H9 (cell line): Measurements from ENCODE around the gene EPHB6. TPM values are rescaled to one million over a fixed set of nuclear protein-coding genes. Genes with fewer than 3 reads are reported as not detected.

Source experiments
- DNase-seq: peaks from one replicate; pipeline ENCODE4 v3.0.0-alpha.2; 2017
- H2AFZ ChIP-seq: one replicate; pipeline ENCODE4 v1.6.1; 2013; ENCODE audit warnings: mild to moderate bottlenecking, low read length, control low read depth, moderate library complexity
- H2AK5ac ChIP-seq: 2 replicates; pipeline ENCODE4 v1.6.1; 2013; ENCODE audit warnings: low read length, control low read depth, mixed read lengths; ENCODE audit not compliant: insufficient read length
- H2BK120ac ChIP-seq: one replicate; pipeline ENCODE4 v1.6.1; 2013; ENCODE audit warnings: low read depth, mild to moderate bottlenecking, low read length, control low read depth, inconsistent platforms; ENCODE audit not compliant: poor library complexity, severe bottlenecking
- H2BK12ac ChIP-seq: 2 replicates; pipeline ENCODE4 v1.6.1; 2013; ENCODE audit warnings: low read length, control low read depth, mixed read lengths, low read depth; ENCODE audit not compliant: insufficient read length
- H2BK15ac ChIP-seq: 2 replicates; pipeline ENCODE4 v1.6.1; 2013; ENCODE audit warnings: low read depth, low read length, control low read depth
- H2BK20ac ChIP-seq: one replicate; pipeline ENCODE4 v1.6.1; 2013; ENCODE audit warnings: low read depth, mild to moderate bottlenecking, low read length, control low read depth, inconsistent platforms; ENCODE audit not compliant: poor library complexity, severe bottlenecking
- H2BK5ac ChIP-seq: 2 replicates; pipeline ENCODE4 v1.6.1; 2013; ENCODE audit warnings: low read length, control low read depth, mixed read lengths; ENCODE audit not compliant: insufficient read length
- H3K14ac ChIP-seq: 2 replicates; pipeline ENCODE4 v1.6.1; 2013; ENCODE audit warnings: low read length, control low read depth; ENCODE audit not compliant: insufficient read depth
- H3K18ac ChIP-seq: 2 replicates; pipeline ENCODE4 v1.6.1; 2013; ENCODE audit warnings: low read depth, mild to moderate bottlenecking, mixed read lengths, low read length, control low read depth; ENCODE audit not compliant: insufficient read length
- H3K23ac ChIP-seq: 2 replicates; pipeline ENCODE4 v1.6.1; 2013; ENCODE audit warnings: low read length, control low read depth, mixed read lengths, low read depth; ENCODE audit not compliant: insufficient read length
- H3K23me2 ChIP-seq: 2 replicates; pipeline ENCODE4 v1.6.1; 2013; ENCODE audit warnings: low read depth, mild to moderate bottlenecking, mixed read lengths, low read length, control low read depth; ENCODE audit not compliant: insufficient read length, poor library complexity, severe bottlenecking
- H3K27ac ChIP-seq: 2 replicates; pipeline ENCODE4 v1.5.1; 2013; ENCODE audit warnings: low read length, control low read depth, mixed read lengths, low read depth; ENCODE audit not compliant: insufficient read length
- H3K27me3 ChIP-seq: 2 replicates; pipeline ENCODE4 v1.6.1; 2013; ENCODE audit warnings: low read length, control low read depth, inconsistent platforms; ENCODE audit not compliant: insufficient read depth
- H3K4ac ChIP-seq: 2 replicates; pipeline ENCODE4 v1.6.1; 2013; ENCODE audit warnings: low read depth, mild to moderate bottlenecking, control low read depth, inconsistent platforms, low read length, moderate library complexity
- H3K4me1 ChIP-seq: 2 replicates; pipeline ENCODE4 v1.6.1; 2013; ENCODE audit warnings: low read length, control low read depth, inconsistent platforms; ENCODE audit not compliant: insufficient read depth
- H3K4me2 ChIP-seq: 2 replicates; pipeline ENCODE4 v1.6.1; 2013; ENCODE audit warnings: low read length, control low read depth, mixed read lengths; ENCODE audit not compliant: insufficient read length, insufficient read depth
- H3K56ac ChIP-seq: 2 replicates; pipeline ENCODE4 v1.6.1; 2013; ENCODE audit warnings: low read depth, mild to moderate bottlenecking, mixed read lengths, low read length, control low read depth; ENCODE audit not compliant: insufficient read length
- H3K79me1 ChIP-seq: 2 replicates; pipeline ENCODE4 v1.6.1; 2013; ENCODE audit warnings: low read depth, mild to moderate bottlenecking, moderate library complexity, low read length, control low read depth, inconsistent platforms; ENCODE audit not compliant: insufficient read depth, poor library complexity, severe bottlenecking
- H3K79me2 ChIP-seq: 2 replicates; pipeline ENCODE4 v1.6.1; 2013; ENCODE audit warnings: low read length, control low read depth, inconsistent platforms; ENCODE audit not compliant: insufficient read depth
- H3K9ac ChIP-seq: 2 replicates; pipeline ENCODE4 v1.6.1; 2013; ENCODE audit warnings: low read length, control low read depth, mixed read lengths; ENCODE audit not compliant: insufficient read length; ENCODE audit errors: extremely low read depth
- H3K9me3 ChIP-seq: one replicate; pipeline ENCODE4 v1.6.1; 2013; ENCODE audit warnings: low read depth, low read length, inconsistent platforms; ENCODE audit not compliant: control insufficient read depth
- H3T11ph ChIP-seq: one replicate; pipeline ENCODE4 v1.6.1; 2013; ENCODE audit warnings: mild to moderate bottlenecking, low read length, control low read depth, inconsistent platforms
- H4K20me1 ChIP-seq: one replicate; pipeline ENCODE4 v1.6.1; 2013; ENCODE audit not compliant: control insufficient read depth, insufficient read length, insufficient read depth
- H4K5ac ChIP-seq: 2 replicates; pipeline ENCODE4 v1.6.1; 2013; ENCODE audit warnings: low read depth, mild to moderate bottlenecking, mixed read lengths, low read length, control low read depth; ENCODE audit not compliant: insufficient read length
- H4K8ac ChIP-seq: replicated peaks from 2 replicates; pipeline ENCODE4 v1.6.1; 2013; ENCODE audit warnings: low read length, control low read depth, mixed read lengths, low read depth; ENCODE audit not compliant: insufficient read length
- H4K91ac ChIP-seq: 2 replicates; pipeline ENCODE4 v1.6.1; 2013; ENCODE audit warnings: low read depth, mild to moderate bottlenecking, moderate library complexity, mixed read lengths, low read length, control low read depth; ENCODE audit not compliant: insufficient read length
- H3K27ac Mint-ChIP-seq, 3 experiments: 2 replicates in 2 of 3; 3 replicates in 1 of 3; pipeline ENCODE4 v1.8.0; 2020 to 2021; ENCODE audit warnings: mixed read lengths in 3 of 3, mild to moderate bottlenecking in 1 of 3, moderate library complexity in 1 of 3
- H3K27me3 Mint-ChIP-seq: 2 replicates; pipeline ENCODE4 v1.8.0; 2021; ENCODE audit warnings: low read depth, mild to moderate bottlenecking, moderate library complexity, mixed read lengths
- H3K36me3 Mint-ChIP-seq, 3 experiments: 2 replicates in 2 of 3; 3 replicates in 1 of 3; pipeline ENCODE4 v1.8.0; 2020 to 2021; ENCODE audit warnings: low read depth in 3 of 3, mixed read lengths in 3 of 3; ENCODE audit not compliant: insufficient read depth in 1 of 3
- H3K4me1 Mint-ChIP-seq, 2 experiments: 2 replicates each; pipeline ENCODE4 v1.8.0; 2020; ENCODE audit warnings: mixed read lengths in 2 of 2
- H3K4me3 Mint-ChIP-seq, 2 experiments: 2 replicates in 1 of 2; 3 replicates in 1 of 2; pipeline ENCODE4 v1.8.0; 2020 to 2021; ENCODE audit warnings: mild to moderate bottlenecking in 2 of 2, mixed read lengths in 2 of 2, moderate library complexity in 1 of 2
- H3K9me3 Mint-ChIP-seq, 2 experiments: 2 replicates in 1 of 2; 3 replicates in 1 of 2; pipeline ENCODE4 v1.8.0; 2020; ENCODE audit warnings: mild to moderate bottlenecking in 2 of 2, mixed read lengths in 2 of 2, moderate library complexity in 1 of 2
- WGBS: extraction: QIAGEN DNeasy Blood & Tissue Kit; methylation state at CpG from one replicate; pipeline ENCODE4 v1.1.7; 2013; ENCODE audit warnings: missing lambda C conversion rate, low lambda C conversion rate, mixed read lengths; ENCODE audit not compliant: insufficient read length; ENCODE audit errors: extremely low coverage; 5-methylcytosine and 5-hydroxymethylcytosine counted together
- total RNA-seq: library from RNA; stranded (reverse); gene quantifications from 2 replicates; pipeline ENCODE4 v1.2.1, GENCODE V29; 2021
- TF ChIP-seq, protein P1 (sequence below): fragments of 200-600 bp; sonication (generic); conservative IDR thresholded peaks from 3 replicates; pipeline ENCODE4 v1.8.0; 2021; ENCODE audit warnings: antibody characterized with exemption, mild to moderate bottlenecking

EPHB6 gene
- total RNA-seq, 1 experiment from 2014 or later: 9.7 TPM

DNA sequence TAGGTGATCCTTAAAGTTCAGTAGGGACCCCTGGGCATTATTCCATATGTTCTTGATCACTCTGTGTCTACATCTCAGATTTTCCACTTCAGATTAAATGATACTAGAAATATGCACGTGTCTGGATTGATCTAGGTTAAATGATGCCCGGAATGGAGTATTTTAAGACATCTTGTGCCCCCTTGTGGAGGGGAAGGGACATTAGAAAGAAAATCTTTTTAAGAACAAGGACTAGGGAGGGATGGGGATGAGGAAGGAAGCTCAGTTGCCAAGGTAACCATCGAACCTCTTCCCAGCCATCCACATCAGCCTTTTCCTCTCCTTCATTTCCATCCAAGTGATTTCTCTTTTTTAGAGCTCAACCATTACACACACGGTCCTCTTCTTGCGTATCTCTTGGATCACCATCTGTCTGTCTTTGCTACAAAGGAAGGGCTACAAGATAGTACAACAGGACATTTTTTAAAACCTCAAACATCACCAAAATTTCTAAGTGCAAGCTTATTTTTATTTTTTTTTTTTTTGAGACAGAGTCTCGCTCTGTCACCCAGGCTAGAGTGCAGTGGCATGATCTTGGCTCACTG, 43.6 kb upstream of the EPHB6 start:
- Histone ChIP-seq H2BK120ac (no peak overlapping the region), H2AK5ac (no peak overlapping the region), H3K23ac (no peak overlapping the region), H3K27ac (no peak overlapping the region), H2BK5ac (no peak overlapping the region), H4K5ac (no peak overlapping the region), H3K4ac (no peak overlapping the region), H3T11ph (no peak overlapping the region), H3K4me1 (peaks cover 14% of the 10 kb centered on the region; the same call in 1 of the 2 replicates), H3K79me1 (no peaks in the 10 kb centered on the region), H4K91ac (no peak overlapping the region), H3K23me2 (no peaks in the 10 kb centered on the region), H2BK15ac (no peak overlapping the region), H3K18ac (no peak overlapping the region), H3K79me2 (no peaks in the 10 kb centered on the region), H3K27me3 (no peaks in the 10 kb centered on the region), H4K20me1 (no peaks in the 10 kb centered on the region), H3K14ac (no peak overlapping the region), H4K8ac (no peak overlapping the region), H3K56ac (no peak overlapping the region), H2AFZ (no peak overlapping the region), H2BK20ac (no peak overlapping the region), H3K9ac (no peak overlapping the region), H2BK12ac (no peak overlapping the region), H3K4me2 (no peak overlapping the region), H3K9me3 (no peaks in the 10 kb centered on the region)
- H3K4me3 Mint-ChIP-seq: no peak overlapping the region
- peaks cover 0 to 2% (median 0%) of the 10 kb centered on the region in 3 experiments; a peak in 1 of 7 replicates for H3K36me3 Mint-ChIP-seq
- TF ChIP-seq, protein P1, sequence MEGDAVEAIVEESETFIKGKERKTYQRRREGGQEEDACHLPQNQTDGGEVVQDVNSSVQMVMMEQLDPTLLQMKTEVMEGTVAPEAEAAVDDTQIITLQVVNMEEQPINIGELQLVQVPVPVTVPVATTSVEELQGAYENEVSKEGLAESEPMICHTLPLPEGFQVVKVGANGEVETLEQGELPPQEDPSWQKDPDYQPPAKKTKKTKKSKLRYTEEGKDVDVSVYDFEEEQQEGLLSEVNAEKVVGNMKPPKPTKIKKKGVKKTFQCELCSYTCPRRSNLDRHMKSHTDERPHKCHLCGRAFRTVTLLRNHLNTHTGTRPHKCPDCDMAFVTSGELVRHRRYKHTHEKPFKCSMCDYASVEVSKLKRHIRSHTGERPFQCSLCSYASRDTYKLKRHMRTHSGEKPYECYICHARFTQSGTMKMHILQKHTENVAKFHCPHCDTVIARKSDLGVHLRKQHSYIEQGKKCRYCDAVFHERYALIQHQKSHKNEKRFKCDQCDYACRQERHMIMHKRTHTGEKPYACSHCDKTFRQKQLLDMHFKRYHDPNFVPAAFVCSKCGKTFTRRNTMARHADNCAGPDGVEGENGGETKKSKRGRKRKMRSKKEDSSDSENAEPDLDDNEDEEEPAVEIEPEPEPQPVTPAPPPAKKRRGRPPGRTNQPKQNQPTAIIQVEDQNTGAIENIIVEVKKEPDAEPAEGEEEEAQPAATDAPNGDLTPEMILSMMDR: peak; percentile 81
- peaks cover 32% of the 10 kb centered on the region for H3K27me3 Mint-ChIP-seq
- no peak for DNase-seq
- no peaks in the 10 kb centered on the region; a peak in 1 of 5 replicates for H3K9me3 Mint-ChIP-seq
- WGBS: no CpG with 5 or more reads among the region's 6 CpGs
- H3K27ac Mint-ChIP-seq: no peak overlapping the region; a peak in 1 of 7 replicates
- H3K4me1 Mint-ChIP-seq: peaks cover 33 to 41% of the 10 kb centered on the region in 2 experiments
